ENCODE data around the gene VAV2. TPM values are rescaled to one million over a fixed set of nuclear protein-coding genes. Genes with fewer than 3 reads are reported as not detected.

Gene VAV2
- total RNA-seq, 1 donor from 2014 or later = 47.0 TPM

DNA sequence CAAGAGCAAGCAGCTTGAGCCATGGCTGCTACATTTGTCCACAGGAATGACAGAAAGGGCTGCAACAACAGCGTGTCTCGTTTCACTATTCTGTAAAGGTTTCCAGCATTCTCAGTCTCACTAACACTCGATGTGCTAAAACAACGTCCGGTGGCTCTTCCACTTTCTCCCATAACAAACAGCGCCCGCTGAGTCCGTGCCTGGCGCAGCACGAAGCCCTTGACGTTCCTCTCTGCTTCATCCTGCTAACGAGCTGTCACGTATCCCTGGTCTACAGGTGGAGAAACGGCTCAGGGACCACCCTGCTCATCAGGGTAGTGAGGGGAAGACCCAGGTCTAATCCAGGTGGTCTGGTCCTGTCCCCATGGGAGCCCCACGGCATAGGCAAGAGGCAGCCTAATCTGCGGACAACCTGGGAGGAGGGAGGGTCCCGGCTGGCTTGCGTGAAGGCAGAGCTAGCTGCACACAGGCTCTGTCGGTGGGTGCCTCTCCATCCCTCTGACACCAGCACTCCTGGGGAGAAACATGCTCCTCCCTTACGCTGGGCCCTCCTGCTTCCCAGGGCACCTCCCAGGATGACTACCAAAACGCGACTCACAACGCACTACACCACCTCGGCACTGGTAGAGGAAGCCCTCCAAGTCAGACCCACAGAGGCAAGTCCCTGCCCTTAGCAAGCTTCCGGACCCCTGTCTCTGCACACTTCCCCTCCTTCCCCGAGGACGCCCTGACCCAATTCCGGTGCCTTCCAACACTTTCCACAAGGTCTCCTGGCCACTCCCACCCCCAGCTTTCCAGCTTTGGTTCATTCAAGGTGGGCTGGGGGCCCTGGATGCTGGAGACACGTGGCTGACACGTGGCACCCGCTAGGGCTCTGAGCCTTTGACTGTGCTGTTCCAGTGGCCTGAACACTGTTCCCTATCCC lies 43.3 kb downstream of the VAV2 start:
- Mint-ChIP-seq H3K27ac (ENCODE audit: unreplicated experiment) (no peak overlapping the region), H3K9me3 (no peaks in the 10 kb centered on the region), H3K27me3 (ENCODE audit: low read depth) (no peaks in the 10 kb centered on the region), H3K4me3 (no peak overlapping the region), H3K4me1 (peaks cover 40% of the 10 kb centered on the region), H3K36me3 (ENCODE audit: low read depth) (no peaks in the 10 kb centered on the region)
- TF ChIP-seq, protein P1, sequence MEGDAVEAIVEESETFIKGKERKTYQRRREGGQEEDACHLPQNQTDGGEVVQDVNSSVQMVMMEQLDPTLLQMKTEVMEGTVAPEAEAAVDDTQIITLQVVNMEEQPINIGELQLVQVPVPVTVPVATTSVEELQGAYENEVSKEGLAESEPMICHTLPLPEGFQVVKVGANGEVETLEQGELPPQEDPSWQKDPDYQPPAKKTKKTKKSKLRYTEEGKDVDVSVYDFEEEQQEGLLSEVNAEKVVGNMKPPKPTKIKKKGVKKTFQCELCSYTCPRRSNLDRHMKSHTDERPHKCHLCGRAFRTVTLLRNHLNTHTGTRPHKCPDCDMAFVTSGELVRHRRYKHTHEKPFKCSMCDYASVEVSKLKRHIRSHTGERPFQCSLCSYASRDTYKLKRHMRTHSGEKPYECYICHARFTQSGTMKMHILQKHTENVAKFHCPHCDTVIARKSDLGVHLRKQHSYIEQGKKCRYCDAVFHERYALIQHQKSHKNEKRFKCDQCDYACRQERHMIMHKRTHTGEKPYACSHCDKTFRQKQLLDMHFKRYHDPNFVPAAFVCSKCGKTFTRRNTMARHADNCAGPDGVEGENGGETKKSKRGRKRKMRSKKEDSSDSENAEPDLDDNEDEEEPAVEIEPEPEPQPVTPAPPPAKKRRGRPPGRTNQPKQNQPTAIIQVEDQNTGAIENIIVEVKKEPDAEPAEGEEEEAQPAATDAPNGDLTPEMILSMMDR (conservative IDR thresholded peaks at IDR 0.05) = no peak
- no peak for DNase-seq (ENCODE audit: low read depth, low spot score)

DNA sequence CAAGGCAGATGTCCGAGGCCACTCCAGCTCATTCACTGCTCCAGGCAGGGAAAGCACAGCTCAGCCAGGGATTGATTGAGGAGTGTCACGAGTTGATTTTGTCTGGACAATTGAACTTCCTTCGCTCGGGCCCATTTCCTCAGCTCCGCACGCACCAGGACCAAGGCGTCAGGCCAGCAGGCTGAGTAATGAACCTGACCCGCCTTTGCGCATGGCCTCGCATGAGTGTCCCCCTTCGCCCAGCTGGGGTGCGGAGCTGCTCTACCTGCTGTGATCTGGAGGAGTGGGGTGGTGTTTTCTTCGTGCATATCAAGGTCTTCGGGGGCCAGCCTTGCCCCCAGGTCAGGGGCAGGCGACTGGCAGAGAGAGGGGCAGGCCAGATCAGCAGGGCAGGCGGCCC lies 44.0 kb downstream of the VAV2 start:
- H3K27ac Mint-ChIP-seq (ENCODE audit: unreplicated experiment) = no peak overlapping the region
- H3K4me3 Mint-ChIP-seq = no peak overlapping the region
- no peaks in the 10 kb centered on the region for H3K9me3 Mint-ChIP-seq
- no peaks in the 10 kb centered on the region for H3K27me3 Mint-ChIP-seq (ENCODE audit: low read depth)
- DNase-seq (ENCODE audit: low read depth, low spot score) = no peak
- no peaks in the 10 kb centered on the region for H3K36me3 Mint-ChIP-seq (ENCODE audit: low read depth)
- TF ChIP-seq, protein P1 (conservative IDR thresholded peaks at IDR 0.05) = no peak
- H3K4me1 Mint-ChIP-seq = peaks cover 41% of the 10 kb centered on the region

DNA sequence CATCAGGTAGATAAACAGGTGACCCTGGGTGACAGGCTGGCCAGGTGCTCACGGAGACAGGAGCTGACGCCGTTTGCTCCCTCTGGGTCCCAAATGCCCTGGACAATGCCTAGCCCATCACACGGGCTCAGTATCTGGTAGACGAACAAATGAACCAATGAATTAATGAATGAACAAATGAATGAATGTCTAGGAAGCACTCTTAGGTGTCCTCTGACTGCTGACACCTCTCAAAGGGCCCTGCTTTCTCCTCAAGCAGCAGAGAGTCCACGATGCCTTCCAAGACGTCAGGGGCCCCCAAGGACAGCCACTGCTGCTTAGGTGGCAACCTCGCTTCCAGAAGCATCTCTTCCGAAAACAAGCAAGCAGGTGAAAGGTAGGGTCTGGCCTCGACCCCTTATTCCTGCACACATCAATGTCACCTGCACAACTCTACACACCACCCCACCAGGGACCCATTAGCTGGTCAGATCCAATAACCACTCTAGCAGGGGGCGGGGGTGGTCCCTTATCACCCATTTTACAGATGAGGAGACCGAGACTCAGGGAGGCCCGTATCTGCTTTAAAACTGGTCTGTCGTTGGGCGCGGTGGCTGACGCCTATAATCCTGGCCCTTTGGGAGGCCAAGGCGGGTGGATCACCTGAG lies 45.2 kb downstream of the VAV2 start:
- Mint-ChIP-seq H3K36me3 (ENCODE audit: low read depth) (no peaks in the 10 kb centered on the region), H3K27me3 (ENCODE audit: low read depth) (no peaks in the 10 kb centered on the region), H3K27ac (ENCODE audit: unreplicated experiment) (peak overlapping the region; percentile 71), H3K4me3 (no peak overlapping the region), H3K9me3 (no peaks in the 10 kb centered on the region), H3K4me1 (peaks cover 49% of the 10 kb centered on the region)
- TF ChIP-seq, protein P1 (conservative IDR thresholded peaks at IDR 0.05) = no peak
- DNase-seq (ENCODE audit: low read depth, low spot score) = no peak

DNA sequence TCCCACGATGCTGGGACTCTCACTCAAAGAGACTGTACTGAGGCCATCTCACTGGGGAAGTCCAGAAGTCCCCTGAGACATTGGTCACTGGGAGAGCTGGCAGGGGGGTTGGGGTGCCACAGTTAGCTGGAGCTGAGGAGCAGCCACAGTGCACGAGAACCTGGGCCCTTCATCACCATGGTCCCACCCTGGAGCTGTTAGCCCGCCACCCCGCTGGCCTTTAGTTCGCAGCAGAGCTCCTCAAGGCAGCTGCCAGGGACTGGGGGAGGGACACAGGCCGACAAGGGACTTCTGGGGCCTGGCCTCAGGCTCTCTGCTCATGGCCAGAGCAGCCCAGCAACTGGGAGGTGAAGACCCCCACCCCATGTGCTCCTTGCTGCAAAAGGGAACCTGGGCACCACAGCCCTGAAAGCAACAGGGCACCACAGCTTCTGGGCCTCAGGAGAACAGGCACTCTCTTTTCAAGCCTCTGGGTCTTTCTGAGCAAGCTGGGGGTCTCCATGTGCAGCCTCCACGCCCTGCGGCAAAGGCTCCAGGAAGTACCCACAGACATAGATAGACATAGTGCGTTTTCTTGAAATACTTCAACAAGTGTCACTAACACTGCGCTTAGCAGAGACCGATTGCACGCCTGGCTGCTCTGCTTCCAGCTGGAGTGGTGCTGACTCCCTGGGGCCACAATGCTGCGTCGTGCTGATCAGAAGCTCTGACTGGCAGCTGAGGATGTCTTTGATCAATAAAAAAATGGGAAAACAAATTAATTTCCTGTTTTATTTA lies 46.0 kb downstream of the VAV2 start:
- Mint-ChIP-seq H3K27me3 (ENCODE audit: low read depth) (no peaks in the 10 kb centered on the region), H3K4me1 (peaks cover 53% of the 10 kb centered on the region), H3K4me3 (no peak overlapping the region), H3K36me3 (ENCODE audit: low read depth) (no peaks in the 10 kb centered on the region), H3K9me3 (no peaks in the 10 kb centered on the region), H3K27ac (ENCODE audit: unreplicated experiment) (peak overlapping the region; percentile 19)
- DNase-seq (ENCODE audit: low read depth, low spot score) = no peak
- TF ChIP-seq, protein P1 (conservative IDR thresholded peaks at IDR 0.05) = no peak

DNA sequence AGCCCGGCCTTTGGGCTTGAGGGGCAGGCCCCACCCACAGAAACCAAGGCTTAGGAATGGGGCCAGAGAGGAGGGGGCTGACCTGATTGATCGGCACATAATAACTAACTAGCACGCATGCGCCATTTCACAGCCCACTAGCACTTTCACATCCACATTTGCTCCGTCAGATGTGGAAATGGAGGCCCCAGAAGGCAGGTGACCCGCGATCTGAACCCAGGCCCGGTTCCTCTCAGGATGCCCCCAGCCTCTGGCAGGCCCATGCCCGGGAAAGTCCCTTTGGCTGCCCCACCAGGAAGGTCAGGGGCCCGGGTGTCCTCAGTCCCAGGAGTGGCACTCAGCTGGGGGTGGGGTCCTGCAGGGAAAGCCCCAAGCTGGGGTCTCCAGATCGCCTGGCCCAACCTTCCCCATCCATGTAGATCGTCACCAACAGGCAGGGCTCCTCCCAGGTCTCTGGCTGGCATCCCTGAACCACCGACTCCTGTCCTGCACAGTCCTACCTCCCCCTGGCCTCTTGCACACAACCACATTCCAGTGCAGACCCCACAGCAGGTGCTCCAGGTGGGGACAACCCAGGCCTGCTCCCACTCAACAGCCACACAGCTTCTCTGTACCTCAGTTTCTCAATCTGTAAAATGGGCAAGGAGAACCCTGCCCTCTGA lies 46.7 kb downstream of the VAV2 start:
- no peak overlapping the region for H3K27ac Mint-ChIP-seq (ENCODE audit: unreplicated experiment)
- peaks cover 52% of the 10 kb centered on the region for H3K4me1 Mint-ChIP-seq
- no peaks in the 10 kb centered on the region for H3K27me3 Mint-ChIP-seq (ENCODE audit: low read depth)
- TF ChIP-seq, protein P1 (conservative IDR thresholded peaks at IDR 0.05) = no peak
- DNase-seq (ENCODE audit: low read depth, low spot score) = no peak
- no peaks in the 10 kb centered on the region for H3K9me3 Mint-ChIP-seq
- no peak overlapping the region for H3K4me3 Mint-ChIP-seq
- no peaks in the 10 kb centered on the region for H3K36me3 Mint-ChIP-seq (ENCODE audit: low read depth)
